ENCODE data around the gene NUDT3. TPM values are rescaled to one million over a fixed set of nuclear protein-coding genes. Genes with fewer than 3 reads are reported as not detected.
A peak's percentile ranks its signal among the peaks of the same experiment; 100 is the strongest.

Gene NUDT3
- total RNA-seq, 1 donor: 24.4 TPM

- TF ChIP-seq CTCF (IDR thresholded peaks at IDR 0.05; ENCODE audit: insufficient read depth, low read length): no peak
- H3K4me3 ChIP-seq (ENCODE audit: low read depth, low read length): no peak overlapping the region
- DNase-seq (ENCODE audit: low read depth): peak; percentile 61
Observed at GRCh38 chr6:34235307-34236130, 156.9 kb downstream of the NUDT3 start.

- TF ChIP-seq CTCF (IDR thresholded peaks at IDR 0.05; ENCODE audit: insufficient read depth, low read length): no peak
- no peak overlapping the region for H3K4me3 ChIP-seq (ENCODE audit: low read depth, low read length)
- no peak for DNase-seq (ENCODE audit: low read depth)
Observed at GRCh38 chr6:34234667-34235306, 157.7 kb downstream of the NUDT3 start.

- TF ChIP-seq CTCF (IDR thresholded peaks at IDR 0.05; ENCODE audit: insufficient read depth, low read length): no peak
- H3K4me3 ChIP-seq (ENCODE audit: low read depth, low read length): no peak overlapping the region
- no peak for DNase-seq (ENCODE audit: low read depth)
Observed at GRCh38 chr6:34233867-34234266, 158.6 kb downstream of the NUDT3 start.

GRCh38 chr6:34232901-34233300, 159.6 kb downstream of the NUDT3 start:
- no peak for TF ChIP-seq CTCF (IDR thresholded peaks at IDR 0.05; ENCODE audit: insufficient read depth, low read length)
- peak; percentile 60 for DNase-seq (ENCODE audit: low read depth)
- no peak overlapping the region for H3K4me3 ChIP-seq (ENCODE audit: low read depth, low read length)

GRCh38 chr6:34231566-34232336, 160.7 kb downstream of the NUDT3 start:
- no peak for TF ChIP-seq CTCF (IDR thresholded peaks at IDR 0.05; ENCODE audit: insufficient read depth, low read length)
- DNase-seq (ENCODE audit: low read depth): no peak
- no peak overlapping the region for H3K4me3 ChIP-seq (ENCODE audit: low read depth, low read length)

- TF ChIP-seq CTCF (IDR thresholded peaks at IDR 0.05; ENCODE audit: insufficient read depth, low read length): no peak
- H3K4me3 ChIP-seq (ENCODE audit: low read depth, low read length): no peak overlapping the region
- no peak for DNase-seq (ENCODE audit: low read depth)
Observed at GRCh38 chr6:34230653-34231371, 161.7 kb downstream of the NUDT3 start.
